Progenitor cell of endocrine pancreas (in vitro differentiated cells): Measurements from ENCODE around the gene OLFML2A. TPM values are rescaled to one million over a fixed set of nuclear protein-coding genes. Genes with fewer than 3 reads are reported as not detected.

ENCODE experiments used
- DNase-seq: peaks from one replicate; pipeline ENCODE4 v3.0.0; 2021; ENCODE audit warnings: low spot score; ENCODE audit not compliant: unreplicated experiment
- H3K27ac Mint-ChIP-seq: 2 replicates; pipeline ENCODE4 v1.8.0; 2021; ENCODE audit warnings: mild to moderate bottlenecking, moderate library complexity, mixed read lengths
- H3K27me3 Mint-ChIP-seq: 2 replicates; pipeline ENCODE4 v1.8.0; 2021; ENCODE audit warnings: mixed read lengths
- H3K36me3 Mint-ChIP-seq: 2 replicates; pipeline ENCODE4 v1.8.0; 2022; ENCODE audit warnings: mixed read lengths; ENCODE audit not compliant: insufficient read depth
- H3K4me1 Mint-ChIP-seq: 2 replicates; pipeline ENCODE4 v1.8.0; 2021; ENCODE audit warnings: low read depth, mixed read lengths
- H3K4me3 Mint-ChIP-seq: 2 replicates; pipeline ENCODE4 v1.8.0; 2021; ENCODE audit warnings: low read depth, mild to moderate bottlenecking, moderate library complexity, mixed read lengths
- H3K9me3 Mint-ChIP-seq: 2 replicates; pipeline ENCODE4 v1.8.0; 2021; ENCODE audit warnings: low read depth, mixed read lengths
- CTCF ChIP-seq: fragments of 200-600 bp; sonication (generic); IDR thresholded peaks from one replicate; pipeline ENCODE4 v1.5.0; 2021; ENCODE audit warnings: antibody characterized with exemption, mild to moderate bottlenecking; ENCODE audit not compliant: unreplicated experiment
- total RNA-seq: library from RNA; stranded (reverse); gene quantifications from 2 replicates; pipeline ENCODE4 v1.2.1, GENCODE V29; 2021

The OLFML2A gene
- total RNA-seq, 1 donor from 2014 or later = 2.5 TPM

- no peak for DNase-seq
- Mint-ChIP-seq H3K4me3 (peak overlapping the region; percentile 89), H3K9me3 (no peaks in the 10 kb centered on the region), H3K36me3 (no peaks in the 10 kb centered on the region), H3K27me3 (no peaks in the 10 kb centered on the region), H3K27ac (peak overlapping the region; percentile 96), H3K4me1 (peaks cover 46% of the 10 kb centered on the region)
- no peak for TF ChIP-seq CTCF
Measured at GRCh38 chr9:124768750-124769548, 8.0 kb upstream of the OLFML2A start.

GRCh38 chr9:124769549-124770358 lies 7.2 kb upstream of the OLFML2A start:
- Mint-ChIP-seq H3K27ac (peak overlapping the region; percentile 96), H3K4me3 (peak overlapping the region; percentile 89), H3K36me3 (no peaks in the 10 kb centered on the region), H3K9me3 (no peaks in the 10 kb centered on the region), H3K4me1 (peaks cover 40% of the 10 kb centered on the region), H3K27me3 (no peaks in the 10 kb centered on the region)
- no peak for TF ChIP-seq CTCF
- no peak for DNase-seq

GRCh38 chr9:124770359-124771020 lies 6.4 kb upstream of the OLFML2A start:
- peaks cover 35% of the 10 kb centered on the region for H3K4me1 Mint-ChIP-seq
- no peaks in the 10 kb centered on the region for H3K9me3 Mint-ChIP-seq
- H3K36me3 Mint-ChIP-seq = no peaks in the 10 kb centered on the region
- H3K4me3 Mint-ChIP-seq = peak overlapping the region; percentile 89
- peak overlapping the region; percentile 96 for H3K27ac Mint-ChIP-seq
- H3K27me3 Mint-ChIP-seq = no peaks in the 10 kb centered on the region
- no peak for DNase-seq
- no peak for TF ChIP-seq CTCF

GRCh38 chr9:124771021-124771866 lies 5.7 kb upstream of the OLFML2A start, which contains the start of gene NR6A1:
TSS of gene NR6A1 (minus strand) at chr9:124771311.
- Mint-ChIP-seq H3K9me3 (no peaks in the 10 kb centered on the region), H3K27ac (peak within 1 kb of the TSS; percentile 100), H3K4me3 (peak within 1 kb of the TSS; percentile 89), H3K4me1 (peaks cover 28% of the 10 kb centered on the region), H3K27me3 (peaks cover 7% of the 10 kb centered on the region), H3K36me3 (no peaks in the 10 kb centered on the region)
- TF ChIP-seq CTCF = peak; percentile 40
- DNase-seq = peak; percentile 95
